ENCODE measurements around the gene SSB.
"Not testable (repeated sequence)": the region's sequence is repeated elsewhere in the genome, so short reads cannot be mapped to it uniquely, and the experiment has no call there.

Gene SSB

GRCh38 chr2:169781249-169782013, 17.2 kb upstream of the SSB start:
- DNase-seq (ENCODE audit: low read depth in 1 of 2, low spot score in 1 of 2): no peak

DNA sequence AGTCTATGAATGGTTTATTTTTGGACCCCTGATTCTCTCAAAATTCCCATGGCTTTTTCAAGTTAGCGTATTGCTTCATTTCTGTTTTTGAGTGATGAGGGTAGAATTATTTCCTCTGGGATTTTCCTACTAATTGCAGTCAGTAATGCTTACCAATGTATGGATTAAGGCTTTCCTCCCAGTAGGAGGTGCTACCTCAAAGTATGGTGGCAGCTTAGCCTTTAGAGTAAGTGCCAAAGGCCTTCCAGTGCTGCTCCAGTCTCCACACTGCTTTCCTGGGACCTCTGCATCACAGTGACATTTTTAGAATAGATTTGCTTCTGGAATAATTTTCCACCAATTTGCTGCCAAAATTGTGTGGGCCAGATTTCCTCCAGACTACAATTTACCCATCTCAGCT, 16.2 kb upstream of the SSB start:
- DNase-seq (ENCODE audit: low read depth in 1 of 2, low spot score in 1 of 2): no peak

DNA sequence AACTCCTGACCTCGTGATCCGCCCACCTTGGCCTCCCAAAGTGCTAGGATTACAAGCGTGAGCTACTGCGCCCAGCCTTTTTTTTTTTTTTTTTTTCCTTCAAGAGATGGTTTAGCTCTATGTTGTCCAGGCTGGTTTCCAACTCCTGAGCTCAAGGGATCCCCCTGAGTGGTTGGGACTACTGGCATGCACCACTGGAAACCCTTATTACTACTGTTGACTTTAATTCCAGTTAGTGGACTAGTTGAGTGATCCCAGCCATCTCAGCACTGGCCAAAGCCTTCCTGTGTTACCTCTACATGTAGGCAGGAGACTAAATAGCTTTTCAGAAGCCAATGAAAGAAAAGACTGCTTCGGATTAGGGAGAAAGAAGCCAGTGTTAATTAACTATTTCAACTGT, 8.1 kb upstream of the SSB start:
- DNase-seq (ENCODE audit: low read depth in 1 of 2, low spot score in 1 of 2): no peak

DNA sequence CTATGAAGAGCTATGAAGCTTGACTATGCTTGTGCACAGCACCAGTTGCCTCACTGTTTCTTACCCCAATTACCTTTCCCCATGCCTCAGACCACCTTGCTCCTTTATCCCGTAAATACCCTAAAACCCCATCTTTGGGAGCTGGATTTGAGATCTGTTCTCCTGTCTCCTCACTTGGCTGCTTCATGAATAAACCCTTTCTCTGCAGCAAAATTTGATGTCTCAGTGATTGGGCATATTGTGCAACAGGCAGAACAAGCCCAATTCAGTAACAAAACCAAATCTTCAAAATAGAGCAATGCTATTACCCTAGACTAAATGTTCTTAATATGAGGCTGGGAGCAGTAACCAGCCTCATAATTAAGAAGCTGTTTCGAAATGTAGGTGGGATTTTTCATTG, 3.5 kb upstream of the SSB start:
- DNase-seq (ENCODE audit: low read depth in 1 of 2, low spot score in 1 of 2): no peak

DNA sequence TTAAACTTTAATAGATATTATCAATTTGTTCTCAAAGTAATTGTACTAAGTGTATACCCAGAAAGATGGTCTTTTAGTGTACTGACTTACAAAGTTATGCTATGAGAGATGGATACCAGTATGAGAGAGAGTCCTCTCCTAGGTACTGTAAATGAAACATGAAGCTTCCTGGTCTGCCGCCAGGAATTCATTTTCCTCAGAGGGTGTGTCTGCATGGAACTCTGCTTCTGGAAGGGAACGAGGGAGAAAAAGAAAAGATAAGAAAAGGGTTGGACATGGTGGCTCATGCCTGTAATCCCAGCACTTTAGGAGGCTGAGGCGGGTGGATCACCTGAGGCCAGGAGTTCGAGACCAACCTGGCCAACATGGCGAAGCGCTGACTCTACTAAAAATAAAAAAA, 2.2 kb upstream of the SSB start:
- no peak for DNase-seq (ENCODE audit: low read depth in 1 of 2, low spot score in 1 of 2)

DNA sequence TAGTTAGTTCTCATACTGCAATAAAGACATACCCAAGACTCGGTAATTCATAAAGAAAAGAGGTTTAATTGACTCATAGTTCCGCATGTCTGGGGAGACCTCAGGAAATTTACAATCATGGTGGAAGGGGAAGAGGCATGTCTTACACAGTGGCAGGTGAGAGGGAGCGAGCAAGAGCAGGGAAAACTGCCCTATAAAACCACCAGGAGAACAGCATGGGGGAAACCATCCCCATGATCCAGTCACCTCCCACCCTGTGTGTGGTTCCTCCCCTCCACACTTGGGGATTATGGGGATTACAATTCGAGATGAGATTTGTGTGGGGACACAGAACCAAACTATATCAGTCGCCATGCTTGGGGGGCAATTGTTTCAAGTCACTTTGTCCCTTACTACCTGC, 1.1 kb upstream of the SSB start:
- no peak for DNase-seq (ENCODE audit: low read depth in 1 of 2, low spot score in 1 of 2)

DNA sequence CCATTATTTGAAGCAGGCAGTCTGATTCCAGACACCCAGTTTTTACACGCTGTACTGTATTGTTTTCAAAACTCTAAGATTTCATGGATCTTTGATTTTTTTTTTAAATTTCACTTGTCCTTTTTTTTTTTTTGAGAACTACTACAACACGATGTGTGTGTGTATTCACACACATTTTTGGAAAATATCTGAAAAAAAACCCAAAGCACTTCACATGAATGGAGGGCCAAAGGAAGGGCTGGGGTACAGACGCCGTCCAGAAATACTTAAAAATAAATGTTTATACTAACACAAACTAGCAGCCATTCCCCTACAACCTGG, 314 bp upstream of the SSB start:
- DNase-seq (ENCODE audit: low read depth in 1 of 2, low spot score in 1 of 2): no peak

DNA sequence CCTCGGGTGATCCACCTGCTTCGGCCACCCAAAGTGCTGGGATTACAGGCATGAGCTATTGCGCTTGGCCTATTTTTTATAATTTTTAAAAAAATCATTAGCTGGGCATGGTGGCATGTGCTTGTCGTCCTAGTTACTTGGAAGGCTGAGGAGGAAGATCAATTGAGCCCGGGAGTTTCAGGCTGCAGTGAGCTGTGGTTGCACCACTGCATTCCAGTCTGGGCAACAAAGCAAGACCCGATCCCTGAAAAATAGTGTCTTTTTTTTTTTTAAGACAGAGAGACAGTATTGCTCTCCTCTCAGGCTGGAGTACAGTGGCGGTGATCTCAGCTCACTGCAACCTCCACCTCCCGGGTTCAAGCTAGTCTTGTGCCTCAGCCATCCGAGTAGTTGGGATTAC, 4.8 kb downstream of the SSB start:
- DNase-seq (ENCODE audit: low read depth in 1 of 2, low spot score in 1 of 2): no peak

GRCh38 chr2:169806586-169806985, 7.9 kb downstream of the SSB start:
- no peak for DNase-seq (ENCODE audit: low read depth in 1 of 2, low spot score in 1 of 2)

DNA sequence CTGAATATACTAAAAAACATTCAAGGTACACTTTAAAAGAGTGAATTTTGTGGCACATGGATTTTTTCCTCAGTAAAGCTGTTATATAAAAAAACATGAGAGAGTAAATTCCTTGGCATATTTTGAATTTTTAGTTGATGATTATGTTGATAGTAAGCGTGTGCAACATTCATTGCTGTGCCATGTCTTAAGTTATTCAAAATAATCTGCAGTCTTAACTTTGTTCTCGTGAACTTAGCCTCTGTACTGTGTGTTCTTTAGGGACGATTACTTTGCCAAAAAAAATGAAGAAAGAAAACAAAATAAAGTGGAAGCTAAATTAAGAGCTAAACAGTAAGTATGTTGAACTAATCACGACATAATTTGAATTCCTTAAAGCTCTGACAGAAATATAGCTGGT, 9.6 kb downstream of the SSB start:
- no peak for DNase-seq (ENCODE audit: low read depth in 1 of 2, low spot score in 1 of 2)

DNA sequence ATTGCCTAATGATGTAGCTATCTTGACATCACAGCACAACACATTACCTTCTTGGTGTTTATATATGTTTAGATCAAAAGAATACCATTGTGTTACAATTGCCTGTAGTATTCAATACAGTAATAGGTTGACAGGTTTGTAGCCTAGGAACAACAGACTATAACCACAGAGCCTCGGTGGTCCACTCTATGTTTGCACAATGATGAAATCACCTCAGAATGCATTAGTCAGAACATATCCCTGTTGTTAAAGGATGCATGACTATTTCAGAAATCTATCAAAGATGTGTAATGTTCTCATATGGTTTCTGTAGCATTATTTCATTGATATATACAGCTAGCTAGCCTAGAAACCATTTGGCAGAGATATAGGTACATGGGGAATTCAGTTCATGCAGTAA, 17.2 kb downstream of the SSB start:
- no peak for DNase-seq (ENCODE audit: low read depth in 1 of 2, low spot score in 1 of 2)

GRCh38 chr2:169816961-169817360, 18.3 kb downstream of the SSB start:
- not testable (repeated sequence) for DNase-seq (ENCODE audit: low read depth in 1 of 2, low spot score in 1 of 2)

GRCh38 chr2:169817369-169817768, 18.7 kb downstream of the SSB start:
- not testable (repeated sequence) for DNase-seq (ENCODE audit: low read depth in 1 of 2, low spot score in 1 of 2)

DNA sequence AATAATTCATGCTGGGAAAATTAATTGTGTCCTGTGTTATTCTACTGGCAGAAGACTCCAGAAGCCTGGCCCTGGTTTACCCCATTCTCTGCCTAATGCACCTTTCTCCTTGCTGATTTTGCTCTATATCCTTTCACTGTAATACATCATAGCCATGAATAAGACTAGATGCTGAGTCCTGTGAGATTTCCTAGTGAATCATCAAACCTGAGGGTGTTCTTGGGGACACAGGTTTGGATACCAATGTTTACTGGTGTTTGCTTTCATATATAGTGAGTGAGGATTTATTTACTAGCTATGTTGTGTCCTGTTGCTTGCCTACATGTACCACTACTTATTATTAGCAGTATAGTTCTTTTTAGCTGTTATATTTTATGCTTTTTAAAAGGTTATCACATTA, 19.6 kb downstream of the SSB start:
- no peak for DNase-seq (ENCODE audit: low read depth in 1 of 2, low spot score in 1 of 2)

- DNase-seq (ENCODE audit: low read depth in 1 of 2, low spot score in 1 of 2): no peak
Measured at GRCh38 chr2:169819106-169819505, 20.4 kb downstream of the SSB start.

GRCh38 chr2:169820101-169820500, 21.4 kb downstream of the SSB start:
- not testable (repeated sequence) for DNase-seq (ENCODE audit: low read depth in 1 of 2, low spot score in 1 of 2)

GRCh38 chr2:169822036-169822435, 23.4 kb downstream of the SSB start:
- no peak for DNase-seq (ENCODE audit: low read depth in 1 of 2, low spot score in 1 of 2)

DNA sequence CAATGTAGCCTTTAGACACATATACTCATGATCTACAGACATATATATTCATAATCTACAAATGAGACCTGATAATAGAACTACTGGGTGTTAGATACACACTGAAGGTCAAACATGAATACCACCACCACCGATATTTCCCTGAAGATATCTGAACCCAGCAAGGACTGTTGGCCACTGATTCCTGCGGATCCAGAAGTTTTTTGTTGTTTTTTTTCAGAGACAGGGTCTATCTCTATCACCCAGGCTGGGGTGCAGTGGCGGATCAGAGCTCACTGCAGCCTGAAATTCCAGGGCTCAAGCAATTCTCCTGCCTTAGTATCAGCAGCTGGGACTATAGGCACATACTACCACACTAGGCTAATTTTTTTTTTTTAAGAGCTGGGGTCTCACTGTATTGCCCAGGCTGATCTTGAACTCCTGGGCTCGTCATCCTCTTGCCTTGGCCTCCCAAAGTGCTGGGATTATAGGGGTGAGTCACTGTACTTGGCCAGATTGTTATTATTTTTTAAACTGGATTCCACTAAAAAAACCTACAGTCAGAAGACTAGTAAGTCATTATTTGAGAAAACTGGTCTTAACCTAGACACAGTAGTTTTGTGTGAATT, 24.2 kb downstream of the SSB start:
- DNase-seq (ENCODE audit: low read depth in 1 of 2, low spot score in 1 of 2): no peak

GRCh38 chr2:169823996-169824372, 25.3 kb downstream of the SSB start:
- DNase-seq (ENCODE audit: low read depth in 1 of 2, low spot score in 1 of 2): no peak

- DNase-seq (ENCODE audit: low read depth in 1 of 2, low spot score in 1 of 2): peak; percentile 59 to 67
Measured at GRCh38 chr2:169824373-169825333, 26.0 kb downstream of the SSB start, which contains the start of gene METTL5. Gene METTL5 (minus strand): TSS chr2:169824905. CDS start chr2:169824597, 308 bp downstream.

- peak; percentile 76 to 85 for DNase-seq (ENCODE audit: low read depth in 1 of 2, low spot score in 1 of 2)
Measured at GRCh38 chr2:169827272-169828140, 28.8 kb downstream of the SSB start, which contains the start of gene UBR3. Gene UBR3 (plus strand): TSS chr2:169827454. CDS start chr2:169827508, 54 bp downstream.
